HG03095 (cell line): ENCODE measurements around the gene KLRB1.
"Not testable (repeated sequence)": the region's sequence is repeated elsewhere in the genome, so short reads cannot be mapped to it uniquely, and the experiment has no call there.

Source experiments
- ATAC-seq: cut with Tn5 transposase; IDR thresholded peaks from one replicate; pipeline ENCODE4 v1.9.1; 2021; ENCODE audit warnings: moderate library complexity; ENCODE audit not compliant: unreplicated experiment

KLRB1 gene

GRCh38 chr12:9545489-9545888 is 62.2 kb downstream of the KLRB1 start:
- ATAC-seq, result not testable (repeated sequence)
